GM08714 (cell line): Measurements from ENCODE around the gene DNAH2.
A peak's percentile ranks its signal among the peaks of the same experiment; 100 is the strongest.

Source experiments
- H3K4me3 ChIP-seq: fragments of 200-500 bp; sonication (Bioruptor generic); 2 replicates; pipeline ENCODE4 v1.5.1; 2014; ENCODE audit warnings: mild to moderate bottlenecking, low read length, inconsistent platforms
- ZNF274 ChIP-seq: IDR thresholded peaks from 2 replicates; pipeline ENCODE4 v1.6.1; 2012; ENCODE audit warnings: mild to moderate bottlenecking, low read depth, low read length

Gene DNAH2

DNA sequence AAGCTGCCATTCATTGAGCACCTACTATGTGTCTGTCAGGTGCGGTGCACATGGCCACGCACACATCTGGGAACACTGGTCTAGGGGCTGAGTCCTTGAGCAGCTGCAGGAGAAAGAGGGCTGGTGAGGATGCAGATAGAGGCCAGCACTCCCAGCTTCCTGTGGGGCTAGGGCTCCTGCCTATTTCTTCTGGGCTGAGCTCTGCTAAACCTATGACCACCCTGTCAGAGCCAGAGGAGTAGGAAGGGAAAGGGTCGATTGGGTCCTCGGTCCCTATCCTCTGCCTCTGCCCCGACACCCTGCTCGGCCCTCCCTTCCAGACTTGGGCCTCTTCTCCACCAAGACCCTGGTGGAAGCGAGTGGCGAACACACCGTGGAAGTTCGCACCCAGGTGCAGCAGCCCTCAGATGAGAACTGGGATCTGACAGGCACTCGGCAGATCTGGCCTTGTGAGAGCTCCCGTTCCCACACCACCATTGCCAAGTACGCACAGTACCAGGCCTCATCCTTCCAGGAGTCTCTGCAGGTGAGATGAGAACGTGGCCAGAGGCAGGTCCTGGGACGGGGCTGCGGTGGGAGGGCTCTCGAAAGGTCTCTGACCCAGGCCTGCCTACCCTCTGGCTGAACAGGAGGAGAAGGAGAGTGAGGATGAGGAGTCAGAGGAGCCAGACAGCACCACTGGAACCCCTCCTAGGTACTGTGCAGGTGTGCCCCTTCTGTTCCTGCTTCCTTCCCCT, 133.3 kb downstream of the DNAH2 start:
- no peak overlapping the region; the same call in 1 of the 2 replicates for H3K4me3 ChIP-seq
- TF ChIP-seq ZNF274 = no peak

DNA sequence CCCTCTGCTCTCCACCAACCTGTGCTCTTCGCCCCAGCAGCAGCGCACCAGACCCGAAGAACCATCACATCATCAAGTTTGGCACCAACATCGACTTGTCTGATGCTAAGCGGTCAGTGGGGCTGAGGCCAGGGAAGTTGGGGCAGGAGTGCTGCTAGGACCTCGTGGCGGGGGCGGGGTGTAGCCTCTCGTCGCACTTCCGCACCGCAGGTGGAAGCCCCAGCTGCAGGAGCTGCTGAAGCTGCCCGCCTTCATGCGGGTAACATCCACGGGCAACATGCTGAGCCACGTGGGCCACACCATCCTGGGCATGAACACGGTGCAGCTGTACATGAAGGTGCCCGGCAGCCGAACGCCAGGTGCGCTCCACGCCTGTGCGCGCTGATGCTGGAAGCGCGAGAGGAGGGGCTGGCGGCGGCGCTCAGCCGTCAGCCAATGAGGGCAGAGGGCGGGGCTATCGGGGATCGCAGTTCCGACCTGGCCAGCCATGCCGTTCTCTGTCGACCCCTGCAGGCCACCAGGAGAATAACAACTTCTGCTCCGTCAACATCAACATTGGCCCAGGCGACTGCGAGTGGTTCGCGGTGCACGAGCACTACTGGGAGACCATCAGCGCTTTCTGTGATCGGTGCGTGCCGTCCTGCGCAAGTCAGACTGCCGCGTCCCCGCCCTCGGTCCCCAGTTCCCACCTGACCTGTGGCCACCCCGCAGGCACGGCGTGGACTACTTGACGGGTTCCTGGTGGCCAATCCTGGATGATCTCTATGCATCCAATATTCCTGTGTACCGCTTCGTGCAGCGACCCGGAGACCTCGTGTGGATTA, 134.1 kb downstream of the DNAH2 start:
- H3K4me3 ChIP-seq = no peak overlapping the region; the same call in 1 of the 2 replicates
- no peak for TF ChIP-seq ZNF274

DNA sequence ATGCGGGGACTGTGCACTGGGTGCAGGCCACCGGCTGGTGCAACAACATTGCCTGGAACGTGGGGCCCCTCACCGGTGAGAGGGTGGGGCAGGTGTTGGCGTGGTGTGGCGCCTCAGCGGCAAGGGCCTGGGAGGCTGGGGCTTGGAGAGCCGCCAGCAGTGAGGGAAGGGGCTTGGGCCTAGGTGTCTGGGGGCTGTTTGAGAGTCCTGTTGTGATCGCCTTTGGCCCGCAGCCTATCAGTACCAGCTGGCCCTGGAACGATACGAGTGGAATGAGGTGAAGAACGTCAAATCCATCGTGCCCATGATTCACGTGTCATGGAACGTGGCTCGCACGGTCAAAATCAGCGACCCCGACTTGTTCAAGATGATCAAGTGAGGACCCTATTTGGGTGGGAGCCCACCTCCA, 134.7 kb downstream of the DNAH2 start:
- no peak for TF ChIP-seq ZNF274
- no peak overlapping the region for H3K4me3 ChIP-seq

DNA sequence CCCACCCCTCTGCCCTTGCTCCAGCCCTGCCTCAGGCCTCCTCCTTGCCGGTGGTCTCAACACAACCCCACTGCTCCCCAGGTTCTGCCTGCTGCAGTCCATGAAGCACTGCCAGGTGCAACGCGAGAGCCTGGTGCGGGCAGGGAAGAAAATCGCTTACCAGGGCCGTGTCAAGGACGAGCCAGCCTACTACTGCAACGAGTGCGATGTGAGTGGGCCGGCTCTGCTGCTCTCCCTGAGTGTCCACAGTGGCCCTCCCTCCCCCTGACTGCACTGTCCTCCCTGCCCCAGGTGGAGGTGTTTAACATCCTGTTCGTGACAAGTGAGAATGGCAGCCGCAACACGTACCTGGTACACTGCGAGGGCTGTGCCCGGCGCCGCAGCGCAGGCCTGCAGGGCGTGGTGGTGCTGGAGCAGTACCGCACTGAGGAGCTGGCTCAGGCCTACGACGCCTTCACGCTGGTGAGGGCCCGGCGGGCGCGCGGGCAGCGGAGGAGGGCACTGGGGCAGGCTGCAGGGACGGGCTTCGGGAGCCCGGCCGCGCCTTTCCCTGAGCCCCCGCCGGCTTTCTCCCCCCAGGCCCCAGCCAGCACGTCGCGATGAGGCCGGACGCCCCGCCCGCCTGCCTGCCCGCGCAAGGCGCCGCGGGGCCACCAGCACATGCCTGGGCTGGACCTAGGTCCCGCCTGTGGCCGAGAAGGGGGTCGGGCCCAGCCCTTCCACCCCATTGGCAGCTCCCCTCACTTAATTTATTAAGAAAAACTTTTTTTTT, 135.6 kb downstream of the DNAH2 start:
- TF ChIP-seq ZNF274 = no peak
- H3K4me3 ChIP-seq = no peak overlapping the region

DNA sequence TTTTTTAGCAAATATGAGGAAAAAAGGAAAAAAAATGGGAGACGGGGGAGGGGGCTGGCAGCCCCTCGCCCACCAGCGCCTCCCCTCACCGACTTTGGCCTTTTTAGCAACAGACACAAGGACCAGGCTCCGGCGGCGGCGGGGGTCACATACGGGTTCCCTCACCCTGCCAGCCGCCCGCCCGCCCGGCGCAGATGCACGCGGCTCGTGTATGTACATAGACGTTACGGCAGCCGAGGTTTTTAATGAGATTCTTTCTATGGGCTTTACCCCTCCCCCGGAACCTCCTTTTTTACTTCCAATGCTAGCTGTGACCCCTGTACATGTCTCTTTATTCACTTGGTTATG, 136.1 kb downstream of the DNAH2 start:
- TF ChIP-seq ZNF274 = no peak
- no peak overlapping the region for H3K4me3 ChIP-seq

DNA sequence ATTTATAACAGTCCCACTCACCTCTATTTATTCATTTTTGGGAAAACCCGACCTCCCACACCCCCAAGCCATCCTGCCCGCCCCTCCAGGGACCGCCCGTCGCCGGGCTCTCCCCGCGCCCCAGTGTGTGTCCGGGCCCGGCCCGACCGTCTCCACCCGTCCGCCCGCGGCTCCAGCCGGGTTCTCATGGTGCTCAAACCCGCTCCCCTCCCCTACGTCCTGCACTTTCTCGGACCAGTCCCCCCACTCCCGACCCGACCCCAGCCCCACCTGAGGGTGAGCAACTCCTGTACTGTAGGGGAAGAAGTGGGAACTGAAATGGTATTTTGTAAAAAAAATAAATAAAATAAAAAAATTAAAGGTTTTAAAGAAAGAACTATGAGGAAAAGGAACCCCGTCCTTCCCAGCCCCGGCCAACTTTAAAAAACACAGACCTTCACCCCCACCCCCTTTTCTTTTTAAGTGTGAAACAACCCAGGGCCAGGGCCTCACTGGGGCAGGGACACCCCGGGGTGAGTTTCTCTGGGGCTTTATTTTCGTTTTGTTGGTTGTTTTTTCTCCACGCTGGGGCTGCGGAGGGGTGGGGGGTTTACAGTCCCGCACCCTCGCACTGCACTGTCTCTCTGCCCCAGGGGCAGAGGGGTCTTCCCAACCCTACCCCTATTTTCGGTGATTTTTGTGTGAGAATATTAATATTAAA, 136.7 kb downstream of the DNAH2 start:
- H3K4me3 ChIP-seq = no peak overlapping the region
- no peak for TF ChIP-seq ZNF274

DNA sequence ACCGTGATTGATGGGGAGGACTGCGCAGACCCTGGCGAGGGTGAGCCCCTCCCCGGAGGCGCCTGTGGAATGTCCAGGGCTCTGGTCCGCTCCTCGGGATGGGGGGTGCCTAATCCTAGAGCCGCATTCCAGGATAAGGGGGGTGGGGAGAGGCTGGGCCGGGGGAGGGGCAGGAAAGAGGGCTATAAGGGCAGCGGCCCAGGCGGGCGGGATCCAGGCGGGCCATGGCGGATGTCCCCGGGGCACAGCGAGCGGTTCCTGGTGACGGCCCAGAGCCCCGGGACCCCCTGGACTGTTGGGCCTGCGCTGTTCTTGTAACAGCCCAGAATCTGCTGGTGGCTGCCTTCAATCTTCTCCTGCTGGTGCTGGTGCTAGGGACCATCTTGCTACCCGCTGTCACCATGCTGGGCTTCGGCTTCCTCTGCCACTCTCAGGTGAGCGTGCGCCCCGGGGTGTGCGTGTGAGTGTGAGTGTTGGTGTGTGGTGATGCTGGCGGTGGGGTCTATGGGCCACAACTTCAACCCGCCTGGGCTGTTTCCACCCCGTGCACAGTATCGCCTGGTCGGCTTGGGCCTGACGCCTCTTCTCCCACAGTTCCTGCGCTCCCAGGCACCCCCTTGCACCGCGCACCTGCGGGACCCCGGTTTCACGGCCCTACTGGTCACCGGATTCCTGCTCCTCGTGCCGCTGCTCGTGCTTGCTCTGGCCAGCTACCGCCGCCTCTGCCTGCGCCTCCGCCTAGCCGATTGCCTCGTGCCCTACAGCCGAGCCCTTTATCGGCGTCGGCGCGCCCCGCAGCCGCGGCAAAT, 137.5 kb downstream of the DNAH2 start, which contains the start of gene TMEM88:
Gene TMEM88, plus strand, starts transcription at position 216 of the 809 bp plus-strand sequence. Its CDS starts 9 bp downstream, at position 225.
- TF ChIP-seq ZNF274 = no peak
- peak within 1 kb of the TSS; percentile 74; the same call in 1 of the 2 replicates for H3K4me3 ChIP-seq

DNA sequence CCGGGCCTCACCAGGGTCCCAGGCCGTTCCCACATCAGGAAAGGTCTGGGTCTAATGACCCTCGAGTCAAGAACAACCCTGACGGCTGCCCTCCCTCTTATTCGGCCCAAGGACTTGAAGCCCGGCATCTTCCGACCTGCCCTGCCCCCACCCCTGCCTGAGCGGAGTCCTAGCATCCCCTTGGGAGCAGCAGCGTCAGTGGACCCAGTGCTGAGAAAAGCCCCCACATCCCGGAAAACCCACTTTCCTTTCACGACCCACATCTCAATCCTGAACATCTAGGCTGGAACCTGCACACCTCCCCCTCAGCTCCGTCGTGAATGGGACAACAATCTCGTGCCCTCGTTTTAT, 138.1 kb downstream of the DNAH2 start:
- peak overlapping the region; percentile 74; the same call in 1 of the 2 replicates for H3K4me3 ChIP-seq
- no peak for TF ChIP-seq ZNF274

DNA sequence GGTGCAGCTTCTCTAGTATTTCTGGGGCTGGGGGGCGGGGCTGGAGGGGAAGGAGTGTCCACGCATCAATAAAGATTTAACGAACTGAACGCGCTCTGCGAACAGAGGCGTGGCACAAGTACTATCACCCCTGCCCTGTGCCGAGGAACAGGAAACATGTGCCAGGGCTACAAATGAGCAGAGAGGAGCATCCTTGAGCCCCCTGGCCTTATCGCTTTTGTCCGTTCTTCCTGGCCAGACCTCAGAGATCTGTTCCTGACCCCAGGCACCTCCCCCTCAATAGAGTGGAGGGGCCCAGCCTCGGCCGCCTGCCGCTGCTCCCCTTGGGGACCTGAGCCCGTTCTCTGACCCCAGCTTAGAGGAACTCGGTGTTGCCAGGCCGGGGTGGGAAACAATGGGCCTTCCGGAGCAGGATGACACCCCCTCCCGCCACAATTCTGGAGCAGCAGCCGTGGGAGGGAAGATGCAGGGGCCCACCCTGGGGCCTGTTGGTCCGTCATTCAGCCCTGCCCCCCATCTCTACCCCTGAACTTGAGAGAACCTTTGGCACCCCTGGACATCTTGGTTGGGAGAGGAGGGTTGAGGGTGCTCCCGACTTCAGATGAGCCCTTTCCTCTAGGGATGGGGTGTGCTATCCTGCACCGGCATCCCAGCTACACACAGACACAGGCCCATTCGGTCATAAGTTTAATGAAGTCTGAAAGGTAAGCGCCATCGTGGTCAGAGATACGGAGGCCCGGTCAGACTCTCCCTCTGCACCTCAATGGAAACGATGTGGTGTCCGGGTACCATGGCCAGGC, 138.7 kb downstream of the DNAH2 start:
- TF ChIP-seq ZNF274 = no peak
- H3K4me3 ChIP-seq = peak overlapping the region; percentile 74

DNA sequence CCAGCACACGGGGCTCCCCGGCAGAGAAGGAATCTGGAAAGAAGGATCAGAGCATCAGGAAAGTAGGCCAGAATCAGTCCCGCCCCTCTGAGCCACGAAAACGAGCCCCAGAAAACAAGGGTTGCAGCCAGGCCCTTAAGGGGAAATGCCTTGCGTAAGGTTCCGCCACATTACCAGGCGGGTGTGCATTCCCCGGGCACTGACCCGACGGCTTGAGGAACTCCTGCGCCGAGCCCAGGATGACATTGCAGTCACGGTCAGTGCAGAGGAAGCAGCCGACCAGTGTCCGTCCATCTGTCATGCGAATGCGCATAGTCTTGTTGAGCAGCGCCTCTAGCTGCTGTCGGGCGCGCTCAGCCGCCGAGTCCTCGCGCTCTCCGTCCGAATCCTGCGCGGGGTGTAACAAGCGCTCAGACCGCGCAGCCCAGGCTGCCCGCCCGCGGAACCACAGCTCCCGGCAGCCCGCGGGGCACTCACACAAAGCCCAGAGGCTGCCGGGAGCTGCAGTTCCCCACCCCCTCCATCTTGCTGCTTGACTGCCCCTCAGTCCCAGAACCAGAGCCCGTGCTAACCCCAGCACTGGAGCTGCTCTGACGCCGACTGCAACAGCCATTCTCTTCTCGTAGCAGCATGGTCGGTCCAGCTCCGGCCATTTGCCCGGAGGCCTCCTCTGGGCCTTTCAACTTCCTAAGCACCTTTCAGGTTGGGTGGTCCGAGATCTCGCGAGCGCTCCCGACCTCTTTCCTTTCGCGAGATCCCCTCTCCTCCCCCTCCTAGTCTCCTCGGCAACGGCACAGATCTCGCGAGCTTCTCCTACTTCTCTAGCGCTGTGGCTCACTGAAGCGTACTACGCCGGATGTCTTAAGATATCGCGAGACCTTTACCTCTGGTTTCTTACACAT, 139.5 kb downstream of the DNAH2 start, which contains the start of gene NAA38:
Gene NAA38, minus strand, starts transcription at position 749 of the 902 bp plus-strand sequence. Its CDS starts 96 bp downstream, at position 653.
- TF ChIP-seq ZNF274 = no peak
- peak within 1 kb of the TSS; percentile 74 for H3K4me3 ChIP-seq

DNA sequence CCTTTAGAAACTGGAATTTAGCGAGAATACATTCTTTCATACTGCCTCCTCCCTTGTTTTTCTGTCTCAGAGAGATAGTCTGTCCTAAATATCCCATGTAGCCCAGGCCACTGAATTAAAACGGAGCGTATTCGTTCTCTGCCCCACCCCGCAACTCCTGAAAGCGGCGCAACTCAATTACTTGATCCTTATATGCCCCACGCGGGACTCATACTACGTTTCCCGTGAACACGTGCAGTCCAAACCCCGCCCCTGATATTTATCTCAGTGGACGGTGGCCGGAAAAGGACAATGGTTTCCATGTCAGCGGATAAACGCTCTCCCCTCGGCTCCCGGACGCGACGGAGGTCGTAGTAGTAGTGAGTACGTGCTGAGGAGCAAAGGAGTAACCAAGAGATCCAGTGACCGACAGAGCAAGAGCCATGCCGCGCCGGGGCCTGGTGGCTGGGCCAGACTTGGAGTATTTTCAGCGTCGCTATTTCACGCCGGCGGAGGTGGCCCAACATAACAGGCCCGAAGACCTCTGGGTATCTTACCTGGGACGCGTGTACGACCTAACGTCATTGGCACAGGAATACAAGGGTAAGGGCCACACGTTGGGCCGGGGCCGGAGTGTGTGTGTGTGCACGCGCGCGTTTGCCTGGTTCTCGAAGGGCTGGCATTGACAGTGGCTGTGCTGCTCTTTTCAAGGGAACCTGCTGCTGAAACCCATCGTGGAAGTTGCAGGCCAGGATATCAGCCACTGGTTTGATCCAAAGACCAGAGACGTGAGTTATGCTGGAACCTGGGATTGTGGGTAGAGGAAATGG, 140.4 kb downstream of the DNAH2 start, which contains the start of gene CYB5D1:
Gene CYB5D1, plus strand, starts transcription at position 291 of the 809 bp plus-strand sequence. Its CDS starts 132 bp downstream, at position 423.
- no peak for TF ChIP-seq ZNF274
- H3K4me3 ChIP-seq = peak within 1 kb of the TSS; percentile 74
